Muscle of arm (tissue), 12 donors: ENCODE data around the gene ARL5B. TPM values are rescaled to one million over a fixed set of nuclear protein-coding genes. Genes with fewer than 3 reads are reported as not detected.

Source experiments
- DNase-seq: peaks from one replicate; pipeline ENCODE4 v3.0.0-alpha.2; 2013
- polyA plus RNA-seq, 12 donors: library from polyadenylated mRNA; unstranded; fragments of 120-200 nt; gene quantifications; one replicate each; pipeline ENCODE4 v1.2.1, GENCODE V29; 2013; ENCODE audit not compliant: insufficient read length in 12 of 12

Gene ARL5B
- polyA plus RNA-seq, 12 donors, result 20.5 to 33.6 (median 26.1) TPM; not detected in 1

DNA sequence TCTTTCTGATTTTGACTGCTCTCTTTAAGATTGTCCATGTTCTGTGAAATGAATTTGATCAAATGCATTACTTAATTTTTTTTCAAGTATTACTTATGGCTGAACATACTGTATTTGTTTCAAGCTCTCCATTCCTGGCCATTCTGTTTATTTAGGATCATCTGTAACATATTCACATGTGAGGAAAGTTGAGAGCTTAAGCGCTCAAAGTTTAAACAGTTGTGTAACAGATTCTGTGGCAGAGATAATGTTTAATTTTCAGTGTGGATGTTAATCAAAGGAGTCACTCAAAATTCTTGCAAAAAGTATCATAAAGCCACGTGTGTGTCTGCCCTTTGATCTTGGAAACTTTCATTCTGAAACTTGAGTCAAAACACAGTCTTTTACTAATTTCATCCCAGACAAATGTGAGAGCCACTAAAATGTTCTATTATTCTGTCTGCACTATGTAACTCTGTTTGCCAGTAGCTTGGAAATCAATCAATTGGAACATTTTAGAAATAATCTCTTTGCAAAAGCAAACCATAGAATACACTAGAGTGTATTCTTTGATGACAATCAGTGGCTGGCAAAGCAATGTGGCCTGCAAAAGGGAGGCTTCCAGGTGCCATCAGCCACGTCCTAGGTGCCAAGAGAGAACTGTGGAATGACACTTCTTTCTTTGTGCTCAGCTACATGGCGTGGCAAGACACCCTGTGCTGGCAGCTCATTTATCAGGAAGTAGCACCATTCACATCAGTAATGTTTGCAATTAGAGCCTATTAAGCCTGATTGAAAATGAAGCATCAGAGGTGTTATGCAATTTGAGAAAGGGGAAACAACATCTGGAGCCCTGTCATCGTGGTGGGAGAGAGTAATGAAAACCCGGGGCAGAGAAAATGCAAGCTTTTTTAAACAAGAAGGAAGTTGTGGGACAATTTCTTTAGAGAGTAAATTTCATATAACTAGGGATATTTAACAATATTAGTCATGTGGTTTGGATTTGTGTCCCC lies 40.9 kb downstream of the ARL5B start:
- no peak for DNase-seq

DNA sequence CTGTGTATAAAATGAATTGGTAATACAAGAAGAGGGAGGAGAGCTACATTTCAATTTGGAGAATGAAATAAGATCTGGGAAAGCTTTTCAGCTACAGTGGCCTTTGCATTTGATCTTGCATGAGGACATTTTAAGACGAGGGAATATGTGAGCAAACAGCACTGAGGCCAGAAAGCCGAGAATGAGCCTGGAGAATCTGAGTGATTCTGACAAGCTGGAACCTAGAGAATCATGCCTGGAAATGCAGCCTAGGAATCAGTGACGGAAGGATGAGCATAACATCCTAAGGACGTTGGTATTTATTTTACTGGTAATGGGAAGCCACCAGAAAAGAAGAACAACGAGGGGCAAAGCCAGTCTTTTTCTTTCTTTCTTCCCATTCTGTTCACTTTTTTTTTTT lies 44.3 kb downstream of the ARL5B start:
- no peak for DNase-seq

DNA sequence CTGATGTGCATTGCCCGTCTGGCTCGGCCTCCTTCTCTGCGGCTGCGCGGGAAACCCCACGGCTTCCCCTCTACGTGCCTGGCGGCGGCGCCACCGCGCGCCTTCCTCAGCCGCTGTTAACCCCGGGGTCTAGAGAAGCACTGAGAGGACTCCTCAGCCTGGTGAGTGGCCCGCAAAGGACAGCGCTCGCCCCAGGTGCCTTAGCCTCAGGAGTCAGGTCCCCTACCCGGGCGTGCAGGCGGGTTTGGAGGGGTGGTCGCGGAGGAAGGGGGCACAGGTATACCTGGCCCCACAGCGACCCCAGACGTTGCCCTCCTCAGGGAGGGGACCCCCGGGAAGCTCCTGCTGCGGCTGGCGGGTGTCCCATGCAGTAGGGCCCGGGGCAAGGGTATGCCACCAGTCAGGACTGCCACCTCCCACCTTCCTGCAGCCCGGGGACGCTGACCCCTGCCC lies 51.0 kb downstream of the ARL5B start:
- DNase-seq, result no peak

DNA sequence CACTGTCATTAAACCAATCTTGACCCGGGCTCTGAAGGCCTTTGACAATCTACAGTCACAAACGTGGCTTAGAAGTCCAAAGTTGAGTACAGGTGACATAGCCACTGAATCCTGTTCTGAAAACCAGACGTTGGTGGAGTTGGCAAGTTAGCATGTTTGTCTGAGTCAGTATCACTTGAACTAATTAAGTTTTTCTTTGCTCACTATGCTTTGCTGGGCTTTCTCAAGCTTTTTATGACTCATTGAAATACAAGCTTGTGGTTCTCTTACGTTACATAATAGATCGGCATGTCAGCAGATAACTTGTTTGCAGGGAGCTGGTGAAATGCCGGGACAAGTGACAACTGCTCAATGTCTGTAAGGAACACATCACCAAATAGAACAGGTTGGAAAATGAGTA lies 53.8 kb downstream of the ARL5B start:
- DNase-seq, result no peak

DNA sequence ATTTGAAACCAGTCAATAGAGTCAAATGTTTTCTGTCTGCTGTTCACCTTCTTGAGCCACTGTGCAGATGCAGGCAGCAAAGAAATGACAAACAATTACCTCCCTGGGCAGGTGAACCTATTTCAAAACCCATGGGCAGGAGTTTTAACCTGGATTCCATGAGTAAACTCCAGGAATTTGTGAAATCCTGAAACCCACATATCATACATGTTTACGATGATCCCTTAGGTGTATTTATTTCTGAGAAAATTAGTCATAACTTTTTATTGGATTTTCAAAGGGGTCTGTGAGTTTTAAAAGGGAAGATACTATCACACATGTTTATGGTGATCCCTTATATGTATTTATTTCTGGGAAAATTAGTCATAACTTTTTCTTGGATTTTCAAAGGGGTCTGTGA lies 59.8 kb downstream of the ARL5B start:
- DNase-seq, result no peak

DNA sequence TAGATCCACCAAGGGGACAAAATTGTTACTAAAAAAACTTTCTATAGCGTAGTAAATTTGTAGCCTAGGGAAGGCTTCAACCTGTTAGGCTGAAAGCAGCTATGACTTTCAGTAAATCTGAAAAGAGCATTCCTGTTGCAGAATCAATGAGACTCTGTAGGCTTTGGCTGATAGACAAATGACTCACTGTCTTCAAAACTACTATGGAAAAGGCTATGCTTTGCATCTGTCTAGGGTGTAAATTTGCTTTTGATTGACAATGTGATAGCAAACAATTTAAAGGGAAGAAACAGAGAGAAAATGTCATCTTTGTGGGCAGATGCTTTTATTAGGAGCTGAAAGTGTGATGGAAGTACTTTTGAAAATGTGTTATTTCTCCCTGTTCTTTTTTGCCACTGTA lies 60.6 kb downstream of the ARL5B start:
- DNase-seq, result no peak

DNA sequence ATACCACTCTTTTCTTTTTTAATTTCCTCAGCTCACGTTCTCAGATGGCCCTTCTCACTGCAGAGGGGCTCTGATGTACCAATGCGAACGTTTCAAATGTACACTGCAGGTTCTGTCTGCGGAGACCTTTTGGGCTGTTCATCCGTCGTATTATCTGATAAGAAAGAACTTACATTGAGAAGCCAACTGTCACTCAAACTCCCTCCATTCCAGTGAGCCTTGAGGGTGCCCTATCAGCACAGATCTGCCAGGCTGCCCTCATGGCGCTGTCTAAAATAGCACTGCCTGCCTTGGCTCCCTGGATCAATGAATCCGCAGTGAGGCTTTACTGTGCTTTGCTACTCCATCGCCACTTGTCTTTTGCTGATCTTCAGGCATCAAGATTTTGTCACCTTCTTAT lies 61.8 kb downstream of the ARL5B start:
- no peak for DNase-seq

DNA sequence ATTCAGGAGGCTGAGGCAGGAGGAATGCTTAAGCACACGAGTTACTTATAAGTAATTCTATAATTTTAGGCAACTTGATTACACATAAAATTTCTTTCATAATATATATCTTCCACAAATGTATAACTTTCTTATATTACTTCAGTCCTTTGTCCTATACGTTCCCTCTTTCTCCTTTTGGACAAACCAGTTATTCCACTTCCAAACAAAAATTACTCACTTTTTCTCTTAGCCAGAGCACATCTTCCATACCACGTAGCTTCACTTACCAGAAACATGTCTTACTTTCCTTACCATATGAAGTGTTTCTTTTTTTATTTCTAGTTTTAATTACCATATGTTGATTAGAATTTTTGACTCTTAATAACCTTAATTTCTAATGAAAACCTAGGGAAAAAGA lies 64.6 kb downstream of the ARL5B start:
- no peak for DNase-seq

Other genes starting within 250 kb of the ARL5B start
- 10 to 100 TPM in 9 of 12 donors, 1 to 10 TPM in 2, not detected in 1; 8.3 to 33.4 (median 15.3) TPM for gene NSUN6, start 7.8 kb upstream of the ARL5B start, polyA plus RNA-seq